Fibroblast of lung (primary cell): Measurements from ENCODE around the gene LEFTY2. TPM values are rescaled to one million over a fixed set of nuclear protein-coding genes. Genes with fewer than 3 reads are reported as not detected.

Experiments
- DNase-seq, 2 donors: peaks; one replicate each; pipeline versions ENCODE4 v3.0.0 to v3.0.0-alpha.2; 2010; ENCODE audit warnings: low read depth in 2 of 2
- H2AFZ ChIP-seq: 2 replicates; pipeline ENCODE4 v1.5.1; 2012; ENCODE audit warnings: low read length, control low read depth, inconsistent platforms
- H3K27ac ChIP-seq: 2 replicates; pipeline ENCODE4 v1.5.1; 2011; ENCODE audit warnings: low read length, control low read depth; ENCODE audit not compliant: insufficient read depth
- H3K27me3 ChIP-seq: 2 replicates; pipeline ENCODE4 v1.5.1; 2011; ENCODE audit warnings: mild to moderate bottlenecking, low read length; ENCODE audit not compliant: control insufficient read depth, insufficient read depth
- H3K36me3 ChIP-seq: 2 replicates; pipeline ENCODE4 v1.5.1; 2011; ENCODE audit warnings: low read length; ENCODE audit not compliant: control insufficient read depth, insufficient read depth
- H3K4me1 ChIP-seq: 2 replicates; pipeline ENCODE4 v1.5.1; 2011; ENCODE audit warnings: low read length; ENCODE audit not compliant: control insufficient read depth, insufficient read depth; ENCODE audit errors: extremely low read depth
- H3K4me2 ChIP-seq: 2 replicates; pipeline ENCODE4 v1.5.1; 2011; ENCODE audit warnings: low read length, control low read depth; ENCODE audit not compliant: insufficient read depth; ENCODE audit errors: extremely low read depth
- H3K4me3 ChIP-seq, 4 experiments: fragments of 200-600 bp in 1 of 4; sonication (generic) in 1 of 4; replicated peaks in 1 of 4; 2 replicates each; pipeline ENCODE4 v1.5.1; 2011 to 2016; ENCODE audit warnings: low read length in 4 of 4, low read depth in 3 of 4, mild to moderate bottlenecking in 3 of 4, control low read depth in 2 of 4, inconsistent platforms in 1 of 4, mixed read lengths in 1 of 4; ENCODE audit not compliant: insufficient read depth in 1 of 4; ENCODE audit errors: control extremely low read depth in 1 of 4
- H3K79me2 ChIP-seq: 2 replicates; pipeline ENCODE4 v1.5.1; 2012; ENCODE audit warnings: mild to moderate bottlenecking, low read length, inconsistent platforms; ENCODE audit not compliant: control insufficient read depth, insufficient read depth
- H3K9ac ChIP-seq: 2 replicates; pipeline ENCODE4 v1.5.1; 2011; ENCODE audit warnings: mild to moderate bottlenecking, low read length, control low read depth; ENCODE audit not compliant: insufficient read depth
- H3K9me3 ChIP-seq: 2 replicates; pipeline ENCODE4 v1.5.1; 2012; ENCODE audit warnings: low read depth, low read length; ENCODE audit not compliant: control insufficient read depth, insufficient read depth
- H4K20me1 ChIP-seq: 2 replicates; pipeline ENCODE4 v1.5.1; 2011; ENCODE audit warnings: low read length; ENCODE audit not compliant: control insufficient read depth, insufficient read depth; ENCODE audit errors: extremely low read depth
- CTCF ChIP-seq, 2 donors: IDR thresholded peaks in 1 of 2; conservative IDR thresholded peaks in 1 of 2; 1 replicate in 1 of 2; 2 replicates in 1 of 2; pipeline ENCODE4 v1.5.1; 2011 to 2012; ENCODE audit warnings: low read length in 2 of 2, control low read depth in 1 of 2, inconsistent platforms in 1 of 2, low read depth in 1 of 2, mild to moderate bottlenecking in 1 of 2
- EZH2 ChIP-seq: IDR thresholded peaks from 2 replicates; pipeline ENCODE4 v1.5.1; 2012; ENCODE audit warnings: low read length, control low read depth, mild to moderate bottlenecking; ENCODE audit errors: missing control alignments
- polyA plus RNA-seq, 2 donors: library from polyadenylated mRNA; depleted of rRNA in 1 of 2; stranded (reverse) in 1 of 2; unstranded in 1 of 2; fragments of >200 nt; gene quantifications; 2 replicates each; pipeline ENCODE4 v1.2.1, GENCODE V29; 2011 to 2012; ENCODE audit warnings: missing spikeins in 1 of 2
- total RNA-seq: library from RNA; depleted of rRNA; stranded (reverse); fragments of >200 nt; gene quantifications from 2 replicates; pipeline ENCODE4 v1.2.1, GENCODE V29; 2014

Gene LEFTY2
- total and polyA plus RNA-seq, 2 donors (not counting 1 experiment from before 2014, with no cell fraction given), result not detected

- H2AFZ ChIP-seq, result no peak overlapping the region
- H4K20me1 ChIP-seq, result no peaks in the 10 kb centered on the region
- no peak overlapping the region for H3K27ac ChIP-seq
- no peaks in the 10 kb centered on the region for H3K9me3 ChIP-seq
- no peaks in the 10 kb centered on the region for H3K27me3 ChIP-seq
- H3K4me3 ChIP-seq, result no peak overlapping the region
- H3K36me3 ChIP-seq, result no peaks in the 10 kb centered on the region
- no peaks in the 10 kb centered on the region for H3K4me1 ChIP-seq
- TF ChIP-seq CTCF (conservative IDR thresholded peaks at IDR 0.05 in 1 of 2, IDR thresholded peaks at IDR 0.05 in 1 of 2; ENCODE audit: low read depth in 1 of 2, low read length in 2 of 2) (no peak), EZH2 (no peak)
- H3K9ac ChIP-seq, result no peak overlapping the region
- no peaks in the 10 kb centered on the region for H3K79me2 ChIP-seq
- no peak overlapping the region for H3K4me2 ChIP-seq
- no peak for DNase-seq
Measured at GRCh38 chr1:225907341-225907740, 33.7 kb downstream of the LEFTY2 start.

GRCh38 chr1:225906467-225906866 lies 34.6 kb downstream of the LEFTY2 start:
- H2AFZ ChIP-seq, result no peak overlapping the region
- DNase-seq, result no peak
- no peaks in the 10 kb centered on the region for H3K27me3 ChIP-seq
- H3K4me3 ChIP-seq, result no peak overlapping the region
- H3K4me1 ChIP-seq, result no peaks in the 10 kb centered on the region
- no peak overlapping the region for H3K27ac ChIP-seq
- H3K79me2 ChIP-seq, result no peaks in the 10 kb centered on the region
- H3K36me3 ChIP-seq, result no peaks in the 10 kb centered on the region
- H4K20me1 ChIP-seq, result no peaks in the 10 kb centered on the region
- no peak overlapping the region for H3K4me2 ChIP-seq
- no peak overlapping the region for H3K9ac ChIP-seq
- H3K9me3 ChIP-seq, result no peaks in the 10 kb centered on the region
- TF ChIP-seq CTCF (conservative IDR thresholded peaks at IDR 0.05 in 1 of 2, IDR thresholded peaks at IDR 0.05 in 1 of 2; ENCODE audit: low read depth in 1 of 2, low read length in 2 of 2), result no peak
- no peak for TF ChIP-seq EZH2

GRCh38 chr1:225903623-225904022 lies 37.4 kb downstream of the LEFTY2 start:
- Histone ChIP-seq H3K27me3 (no peaks in the 10 kb centered on the region), H3K36me3 (no peaks in the 10 kb centered on the region), H3K4me3 (no peak overlapping the region), H3K79me2 (no peaks in the 10 kb centered on the region), H2AFZ (no peak overlapping the region), H3K9ac (no peak overlapping the region), H3K27ac (no peak overlapping the region), H3K9me3 (no peaks in the 10 kb centered on the region), H4K20me1 (no peaks in the 10 kb centered on the region), H3K4me1 (no peaks in the 10 kb centered on the region), H3K4me2 (no peak overlapping the region)
- no peak for TF ChIP-seq CTCF (conservative IDR thresholded peaks at IDR 0.05 in 1 of 2, IDR thresholded peaks at IDR 0.05 in 1 of 2; ENCODE audit: low read depth in 1 of 2, low read length in 2 of 2)
- no peak for TF ChIP-seq EZH2
- no peak for DNase-seq
